Stromal cell of bone marrow (primary cell): ENCODE measurements around the gene BTG2.

ENCODE experiments used
- DNase-seq: peaks from one replicate; pipeline ENCODE4 v3.0.0-alpha.2; 2012; ENCODE audit warnings: low read depth

Gene BTG2

GRCh38 chr1:203342192-203342940 lies 37.0 kb downstream of the BTG2 start:
- no peak for DNase-seq

- no peak for DNase-seq
These were observed 38.8 kb downstream of the BTG2 start for GRCh38 chr1:203343956-203344754.

GRCh38 chr1:203346060-203346768 lies 40.9 kb downstream of the BTG2 start:
- DNase-seq: no peak

GRCh38 chr1:203346769-203347102 lies 41.4 kb downstream of the BTG2 start:
- DNase-seq: no peak

- DNase-seq: no peak
These were observed 43.8 kb downstream of the BTG2 start for GRCh38 chr1:203349166-203349565.

DNA sequence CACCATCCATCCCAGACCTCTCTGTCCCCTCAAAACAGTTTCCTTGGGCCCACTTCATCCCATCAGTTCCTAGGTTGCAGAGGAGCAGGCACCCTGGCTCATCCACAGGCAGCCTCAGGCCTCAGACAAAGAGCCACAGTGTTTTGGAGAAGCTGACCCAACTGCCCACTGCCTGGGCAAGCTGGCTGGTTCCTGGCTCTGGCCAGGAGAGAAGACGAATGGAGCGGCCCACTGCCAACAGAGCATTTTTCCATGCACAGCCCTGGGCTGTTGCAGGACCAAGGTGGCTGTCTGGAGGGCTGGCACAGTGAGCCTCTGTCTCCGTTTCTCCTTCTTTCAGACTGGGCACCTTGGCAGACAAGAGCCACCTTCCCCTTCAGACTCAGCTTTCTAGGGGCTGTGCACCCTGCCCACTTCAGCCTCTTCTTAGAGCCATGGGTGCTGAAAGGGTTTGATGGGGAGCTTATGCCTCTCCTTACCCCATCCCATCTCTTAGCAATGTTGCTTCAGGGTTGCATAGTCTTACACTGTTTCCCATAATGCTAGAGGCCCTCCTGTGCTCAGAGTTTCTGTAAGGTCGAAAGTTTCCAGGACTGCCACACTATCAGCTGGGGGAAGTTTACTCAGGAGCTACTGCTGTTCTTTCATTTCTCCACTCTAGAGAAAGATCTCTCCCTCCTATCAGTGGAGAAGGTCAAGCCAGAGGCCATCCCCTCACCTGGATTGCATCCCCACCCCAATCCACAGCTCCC lies 44.6 kb downstream of the BTG2 start:
- DNase-seq: no peak

DNA sequence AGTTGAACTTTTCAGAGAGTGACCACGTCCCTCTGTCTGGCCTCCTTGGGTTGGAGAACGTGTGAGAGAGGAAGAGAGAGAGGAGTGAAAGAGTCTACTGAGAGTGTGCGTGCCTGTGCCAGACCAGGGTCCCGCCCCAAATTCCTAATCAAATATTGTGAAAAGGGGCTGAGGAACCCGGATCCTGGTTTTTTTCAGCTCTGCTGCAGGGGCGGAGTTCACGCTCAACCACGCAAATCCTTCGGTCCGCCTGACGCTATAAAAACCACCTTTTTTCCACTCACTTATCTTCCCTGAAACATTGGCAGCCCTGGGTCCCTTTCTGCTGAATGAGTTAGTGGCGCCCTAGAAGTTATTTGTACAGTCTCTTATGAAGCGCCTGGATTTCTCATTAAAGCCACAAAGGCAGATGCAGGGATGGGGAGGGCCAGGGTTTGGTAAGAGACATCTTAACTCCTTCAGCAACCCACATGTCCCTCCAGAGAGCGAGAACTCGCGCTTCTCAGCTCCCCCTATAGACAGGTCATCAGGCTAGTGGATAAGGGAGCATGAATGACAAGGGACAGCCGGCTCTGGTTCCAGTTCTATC lies 45.8 kb downstream of the BTG2 start, which contains the start of gene FMOD:
TSS of gene FMOD (minus strand) at position 86 of the 589 bp plus-strand sequence. CDS start 2,852 bp downstream, outside the sequence.
- DNase-seq: peak; percentile 43

GRCh38 chr1:203353486-203353885 lies 48.2 kb downstream of the BTG2 start:
- DNase-seq: no peak

- DNase-seq: no peak
These were observed 48.9 kb downstream of the BTG2 start for GRCh38 chr1:203354246-203354645.

DNA sequence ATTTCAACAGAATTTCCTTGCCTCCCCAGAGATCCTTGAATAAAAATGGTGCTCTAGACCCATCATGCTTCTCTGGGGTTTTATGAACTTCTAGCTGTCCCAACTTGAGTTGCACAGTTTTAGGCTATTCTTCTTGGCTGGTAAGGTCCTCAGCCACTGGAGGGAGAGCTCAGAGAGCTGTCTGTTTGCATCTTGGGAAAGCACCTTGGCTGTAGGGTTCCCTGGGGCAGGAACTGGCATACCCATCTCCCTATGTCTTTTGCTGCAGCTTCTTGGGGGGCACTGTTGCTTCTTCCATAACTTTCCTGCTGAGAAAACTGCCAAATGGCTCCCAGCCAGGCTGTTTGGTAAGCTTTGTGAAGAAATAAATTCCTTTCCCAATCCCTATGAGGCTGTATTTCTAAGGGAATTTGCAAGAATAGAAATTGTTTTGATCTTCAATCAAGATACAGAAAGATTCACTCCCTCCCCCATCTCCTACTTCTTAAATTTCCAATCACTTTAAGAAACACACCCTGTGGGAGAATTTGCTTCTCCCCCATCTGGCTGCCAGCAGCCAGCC lies 53.8 kb downstream of the BTG2 start:
- peak; percentile 37 for DNase-seq
